H1 (cell line): ENCODE data around the gene DUSP3. TPM values are rescaled to one million over a fixed set of nuclear protein-coding genes. Genes with fewer than 3 reads are reported as not detected.

ENCODE experiments used
- CTCF ChIA-PET: fragments of 300-600 bp; sonication (Branson Sonifier 250); formaldehyde crosslinking; loops from one replicate; lab custom pipeline; 2021; ENCODE audit not compliant: partially characterized antibody; lab: Charles Lee
- POLR2A ChIA-PET: fragments of 300-600 bp; sonication (Branson Sonifier 250); formaldehyde crosslinking; loops from one replicate; lab custom pipeline; 2021; ENCODE audit warnings: inconsistent platforms; ENCODE audit not compliant: partially characterized antibody; lab: Charles Lee
- DNase-seq, 2 experiments: peaks; one replicate each; pipeline versions ENCODE4 v3.0.0 to v3.0.0-alpha.2; 2010 to 2022; ENCODE audit warnings: low spot score in 2 of 2, low read depth in 1 of 2, mixed read lengths in 1 of 2
- FAIRE-seq: peaks from 2 replicates; lab custom pipeline; 2011; peaks lifted over from hg19 to GRCh38; lab: Jason Lieb, UNC
- H2AFZ ChIP-seq: 2 replicates; pipeline ENCODE4 v1.8.1; 2012; ENCODE audit warnings: low read length, inconsistent platforms
- H2AK5ac ChIP-seq: 2 replicates; pipeline ENCODE4 v1.6.1; 2013; ENCODE audit warnings: low read depth, low read length
- H2BK120ac ChIP-seq: replicated peaks from 2 replicates; pipeline ENCODE3; 2013; ENCODE audit warnings: low read depth, low read length, inconsistent platforms
- H2BK12ac ChIP-seq: 2 replicates; pipeline ENCODE4 v1.6.1; 2013; ENCODE audit warnings: low read depth, low read length
- H2BK15ac ChIP-seq: 2 replicates; pipeline ENCODE4 v1.6.1; 2013; ENCODE audit warnings: low read length
- H2BK20ac ChIP-seq: 2 replicates; pipeline ENCODE4 v1.6.1; 2013; ENCODE audit warnings: low read length
- H2BK5ac ChIP-seq: 2 replicates; pipeline ENCODE4 v1.6.1; 2013; ENCODE audit warnings: low read depth, low read length
- H3K14ac ChIP-seq: 2 replicates; pipeline ENCODE4 v1.6.1; 2013; ENCODE audit warnings: inconsistent platforms; ENCODE audit not compliant: insufficient read length
- H3K18ac ChIP-seq: 2 replicates; pipeline ENCODE4 v1.6.1; 2013; ENCODE audit warnings: low read length; ENCODE audit errors: extremely low read depth
- H3K23ac ChIP-seq: 2 replicates; pipeline ENCODE4 v1.6.1; 2013; ENCODE audit warnings: inconsistent platforms; ENCODE audit not compliant: insufficient read length
- H3K23me2 ChIP-seq: 2 replicates; pipeline ENCODE4 v1.6.1; 2013; ENCODE audit warnings: low read depth, low read length
- H3K27ac ChIP-seq: 2 replicates; pipeline ENCODE4 v1.6.1; 2011; ENCODE audit warnings: low read depth, low read length, inconsistent platforms
- H3K27me3 ChIP-seq, 4 experiments: replicated peaks in 1 of 4; 1 replicate in 1 of 4; 2 replicates in 3 of 4; pipeline versions ENCODE4 v1.6.1 to v1.8.1; 2011 to 2013; ENCODE audit warnings: low read length in 3 of 4, mild to moderate bottlenecking in 3 of 4, inconsistent platforms in 2 of 4, mixed read lengths in 2 of 4, moderate library complexity in 1 of 4; ENCODE audit not compliant: control insufficient read depth in 3 of 4, insufficient read depth in 3 of 4; ENCODE audit errors: extremely low read depth in 1 of 4
- H3K36me3 ChIP-seq, 4 experiments: 2 replicates each; pipeline versions ENCODE4 v1.6.1 to v1.8.1; 2011 to 2013; ENCODE audit warnings: mild to moderate bottlenecking in 4 of 4, low read length in 3 of 4, moderate library complexity in 2 of 4, control low read depth in 1 of 4, inconsistent platforms in 1 of 4; ENCODE audit not compliant: insufficient read depth in 4 of 4, control insufficient read depth in 2 of 4
- H3K4ac ChIP-seq: replicated peaks from 2 replicates; pipeline ENCODE3; 2013; ENCODE audit warnings: low read length, low read depth, mixed read lengths, inconsistent platforms; ENCODE audit not compliant: insufficient read length
- H3K4me1 ChIP-seq, 4 experiments: replicated peaks in 1 of 4; 1 replicate in 1 of 4; 2 replicates in 3 of 4; pipeline versions ENCODE4 v1.6.1 to v1.8.1; 2011 to 2013; ENCODE audit warnings: low read length in 3 of 4, inconsistent platforms in 2 of 4, mixed read lengths in 1 of 4; ENCODE audit not compliant: insufficient read depth in 4 of 4, control insufficient read depth in 3 of 4
- H3K4me2 ChIP-seq, 2 experiments: 2 replicates each; pipeline versions ENCODE4 v1.6.1 to v1.8.1; 2011 to 2013; ENCODE audit warnings: low read depth in 2 of 2, low read length in 2 of 2, control low read depth in 1 of 2, inconsistent platforms in 1 of 2, mild to moderate bottlenecking in 1 of 2; ENCODE audit not compliant: insufficient read depth in 1 of 2
- H3K4me3 ChIP-seq, 4 experiments: fragments of 200-600, 300-600 bp in 1 of 4; sonication (generic), shearing (Covaris generic), sonication (Bioruptor Twin) in 1 of 4; 2 replicates each; pipeline versions ENCODE4 v1.5.1 to v1.8.1; 2011 to 2016; ENCODE audit warnings: low read length in 4 of 4, low read depth in 3 of 4, control low read depth in 2 of 4, inconsistent platforms in 2 of 4, mild to moderate bottlenecking in 2 of 4, mixed read lengths in 1 of 4, moderate library complexity in 1 of 4; ENCODE audit not compliant: insufficient read depth in 2 of 4; ENCODE audit errors: extremely low read depth in 1 of 4
- H3K56ac ChIP-seq: replicated peaks from 2 replicates; pipeline ENCODE3; 2013; ENCODE audit warnings: low read depth, mild to moderate bottlenecking, mixed read lengths, low read length, inconsistent platforms; ENCODE audit not compliant: insufficient read length
- H3K79me1 ChIP-seq: 2 replicates; pipeline ENCODE4 v1.6.1; 2013; ENCODE audit warnings: low read depth, low read length, control low read depth
- H3K79me2 ChIP-seq, 2 experiments: 2 replicates each; pipeline versions ENCODE4 v1.6.1 to v1.8.1; 2012 to 2013; ENCODE audit warnings: low read length in 2 of 2, mild to moderate bottlenecking in 2 of 2, inconsistent platforms in 1 of 2; ENCODE audit not compliant: insufficient read depth in 2 of 2, control insufficient read depth in 1 of 2
- H3K9ac ChIP-seq, 4 experiments: replicated peaks in 1 of 4; 1 replicate in 1 of 4; 2 replicates in 3 of 4; pipeline versions ENCODE4 v1.6.1 to v1.8.1; 2011 to 2013; ENCODE audit warnings: low read depth in 3 of 4, low read length in 3 of 4, control low read depth in 2 of 4, mild to moderate bottlenecking in 2 of 4, moderate library complexity in 2 of 4, inconsistent platforms in 1 of 4; ENCODE audit errors: extremely low read depth in 1 of 4
- H3K9me3 ChIP-seq, 2 experiments: 2 replicates each; pipeline versions ENCODE4 v1.6.1 to v1.8.1; 2012 to 2013; ENCODE audit warnings: mild to moderate bottlenecking in 2 of 2, moderate library complexity in 2 of 2, control low read depth in 1 of 2, inconsistent platforms in 1 of 2, low read depth in 1 of 2, low read length in 1 of 2, mixed read lengths in 1 of 2; ENCODE audit not compliant: insufficient read depth in 2 of 2
- H4K20me1 ChIP-seq, 2 experiments: replicated peaks in 1 of 2; 2 replicates each; pipeline versions ENCODE3 to v1.8.1; 2011 to 2013; ENCODE audit warnings: inconsistent platforms in 2 of 2, low read length in 2 of 2, mild to moderate bottlenecking in 1 of 2; ENCODE audit not compliant: insufficient read depth in 2 of 2, control insufficient read depth in 1 of 2
- H4K5ac ChIP-seq: 2 replicates; pipeline ENCODE4 v1.6.1; 2013; ENCODE audit warnings: low read length, low read depth, mixed read lengths, inconsistent platforms; ENCODE audit not compliant: insufficient read length
- H4K8ac ChIP-seq: 2 replicates; pipeline ENCODE4 v1.8.0; 2013; ENCODE audit warnings: mild to moderate bottlenecking, moderate library complexity, low read length, inconsistent platforms; ENCODE audit not compliant: insufficient read depth; ENCODE audit errors: extremely low read depth
- H4K91ac ChIP-seq: replicated peaks from 2 replicates; pipeline ENCODE3; 2013; ENCODE audit warnings: low read length, mixed read lengths, inconsistent platforms; ENCODE audit not compliant: insufficient read length
- KDM4A ChIP-seq: IDR thresholded peaks from one replicate; pipeline ENCODE4 v1.7.1; 2012; ENCODE audit warnings: low read depth, mild to moderate bottlenecking, moderate library complexity, low read length, inconsistent platforms; ENCODE audit not compliant: severe bottlenecking
- WGBS, 2 experiments: shearing (Covaris generic) in 1 of 2; methylation state at CpG; one replicate each; pipeline versions ENCODE4 v1.1.6 to v1.1.7; 2013 to 2015; ENCODE audit warnings: low lambda C conversion rate in 2 of 2, mixed read lengths in 2 of 2, inconsistent platforms in 1 of 2, low coverage in 1 of 2, missing lambda C conversion rate in 1 of 2; ENCODE audit not compliant: insufficient replicate concordance in 2 of 2, insufficient coverage in 1 of 2, insufficient read length in 1 of 2; ENCODE audit errors: extremely low coverage in 1 of 2, missing lambda C conversion rate in 1 of 2; 5-methylcytosine and 5-hydroxymethylcytosine counted together
- polyA plus RNA-seq, 7 experiments: library from polyadenylated mRNA; depleted of rRNA in 3 of 7; stranded (reverse) in 5 of 7; unstranded in 2 of 7; fragments of >200 nt in 5 of 7; fragments of 200-250 nt in 2 of 7; gene quantifications; 1 replicate in 5 of 7; 2 replicates in 1 of 7; 4 replicates in 1 of 7; pipeline versions ENCODE4 v1.2.1 to v1.2.3, GENCODE V29; 2011 to 2013; ENCODE audit warnings: missing spikeins in 2 of 7, mixed read lengths in 2 of 7
- total RNA-seq: library from RNA; stranded (reverse); fragmentation: NEBNext Ultra II Directional; extraction: Animal tissue kit (Norgen Biotek cat#: 25700); gene quantifications from 2 replicates; pipeline ENCODE4 v1.2.1, GENCODE V29; 2021

The DUSP3 gene
- total and polyA plus RNA-seq, 2 of the 8 experiments (the other 6 are each of a cell fraction or from before 2014, with no cell fraction given): 15.1 to 21.2 TPM

- no peak overlapping the region for H2BK5ac ChIP-seq
- no peaks in the 10 kb centered on the region for H3K36me3 ChIP-seq
- no peaks in the 10 kb centered on the region for H3K79me1 ChIP-seq
- H4K20me1 ChIP-seq: no peaks in the 10 kb centered on the region
- no peak overlapping the region for H3K4me2 ChIP-seq
- H2BK120ac ChIP-seq: no peak overlapping the region
- no peak overlapping the region for H2AK5ac ChIP-seq
- H3K27ac ChIP-seq: no peak overlapping the region
- no peaks in the 10 kb centered on the region for H3K23me2 ChIP-seq
- 89% methylated on average over 5 of the region's 5 CpGs; no CpG with 5 or more reads in 1 of the 2 experiments for WGBS, 2 experiments
- H3K4me3 ChIP-seq: no peak overlapping the region
- no peak overlapping the region for H2AFZ ChIP-seq
- no peak overlapping the region for H2BK15ac ChIP-seq
- no peaks in the 10 kb centered on the region for H3K27me3 ChIP-seq
- H4K91ac ChIP-seq: no peak overlapping the region
- no peak overlapping the region for H3K9ac ChIP-seq
- H2BK20ac ChIP-seq: no peak overlapping the region
- H3K9me3 ChIP-seq: no peaks in the 10 kb centered on the region
- no peak overlapping the region for H3K18ac ChIP-seq
- H3K23ac ChIP-seq: no peak overlapping the region
- no peak overlapping the region for H3K14ac ChIP-seq
- no peak overlapping the region for H4K8ac ChIP-seq
- no peak overlapping the region for H3K4ac ChIP-seq
- DNase-seq (no peak), FAIRE-seq (no peak)
- no peak overlapping the region for H2BK12ac ChIP-seq
- ChIA-PET POLR2A (interaction anchor here (0.7 kb wide), 1 partner anchor 140 kb away, joined by 3 read pairs; no protein-coding TSS in a partner anchor), CTCF (interaction anchor here (0.7 to 1.3 kb wide), 6 partner anchors 69 to 253 kb away, joined by 3 to 5 read pairs (median 4); no protein-coding TSS in a partner anchor)
- no peak overlapping the region for H4K5ac ChIP-seq
- H3K4me1 ChIP-seq: no peaks in the 10 kb centered on the region; a peak in 1 of 7 replicates
- no peak overlapping the region for H3K56ac ChIP-seq
- no peaks in the 10 kb centered on the region for H3K79me2 ChIP-seq
- no peak for TF ChIP-seq KDM4A
Measured at GRCh38 chr17:43788540-43788939, 9.8 kb upstream of the DUSP3 start.
